Left renal pelvis (tissue), 4 donors: ENCODE data around the gene NPFFR1. TPM values are rescaled to one million over a fixed set of nuclear protein-coding genes. Genes with fewer than 3 reads are reported as not detected.

Experiments
- DNase-seq, 4 donors: peaks; one replicate each; pipeline ENCODE4 v3.0.0-alpha.2; 2013; ENCODE audit warnings: low read depth in 4 of 4, low spot score in 3 of 4
- polyA plus RNA-seq, 4 donors: library from polyadenylated mRNA; unstranded; fragments of 120-200 nt; gene quantifications; one replicate each; pipeline ENCODE4 v1.2.1, GENCODE V29; 2013; ENCODE audit not compliant: insufficient read length in 4 of 4

NPFFR1 gene
- polyA plus RNA-seq, 4 donors = 0.10 to 0.22 (median 0.12) TPM

GRCh38 chr10:70289739-70290138 lies 5.9 kb upstream of the NPFFR1 start:
- no peak for DNase-seq

GRCh38 chr10:70286616-70287015 lies 2.8 kb upstream of the NPFFR1 start:
- no peak for DNase-seq

- no peak for DNase-seq
Measured at GRCh38 chr10:70285476-70285831, 1.6 kb upstream of the NPFFR1 start.

GRCh38 chr10:70284542-70285475 lies 1.0 kb upstream of the NPFFR1 start:
- DNase-seq = no peak

GRCh38 chr10:70283071-70283444 lies 746 bp downstream of the NPFFR1 start:
- no peak for DNase-seq

GRCh38 chr10:70281609-70282008 lies 2.2 kb downstream of the NPFFR1 start:
- DNase-seq = no peak

- no peak for DNase-seq
Measured at GRCh38 chr10:70280099-70280498, 3.7 kb downstream of the NPFFR1 start.

- DNase-seq = no peak
Measured at GRCh38 chr10:70277396-70278030, 6.3 kb downstream of the NPFFR1 start.

GRCh38 chr10:70274643-70275042 lies 9.2 kb downstream of the NPFFR1 start:
- no peak for DNase-seq

- DNase-seq = no peak
Measured at GRCh38 chr10:70272925-70273316, 10.9 kb downstream of the NPFFR1 start.

GRCh38 chr10:70271996-70272924 lies 11.5 kb downstream of the NPFFR1 start:
- no peak for DNase-seq

- no peak for DNase-seq
Measured at GRCh38 chr10:70270952-70271351, 12.9 kb downstream of the NPFFR1 start.

GRCh38 chr10:70269741-70270140 lies 14.1 kb downstream of the NPFFR1 start:
- DNase-seq = no peak

- no peak for DNase-seq
Measured at GRCh38 chr10:70268376-70268775, 15.4 kb downstream of the NPFFR1 start.

GRCh38 chr10:70267161-70267933 lies 16.5 kb downstream of the NPFFR1 start:
- no peak for DNase-seq

GRCh38 chr10:70266701-70267100 lies 17.1 kb downstream of the NPFFR1 start:
- no peak for DNase-seq

GRCh38 chr10:70266056-70266455 lies 17.7 kb downstream of the NPFFR1 start:
- no peak for DNase-seq

- DNase-seq = no peak
Measured at GRCh38 chr10:70265032-70265689, 18.6 kb downstream of the NPFFR1 start.

- no peak for DNase-seq
Measured at GRCh38 chr10:70260734-70261133, 23.1 kb downstream of the NPFFR1 start.

- no peak for DNase-seq
Measured at GRCh38 chr10:70260259-70260658, 23.5 kb downstream of the NPFFR1 start.
